Measurements from ENCODE around the gene HSDL2. TPM values are rescaled to one million over a fixed set of nuclear protein-coding genes. Genes with fewer than 3 reads are reported as not detected.
A peak's percentile ranks its signal among the peaks of the same experiment; 100 is the strongest.
"Not testable (repeated sequence)": the region's sequence is repeated elsewhere in the genome, so short reads cannot be mapped to it uniquely, and the experiment has no call there.

HSDL2 gene
- total and polyA plus RNA-seq, 4 donors = 27.6 to 42.0 (median 34.0) TPM

GRCh38 chr9:112373666-112374065 lies 6.2 kb upstream of the HSDL2 start:
- intact Hi-C loops (cut with DNase I) = loop anchor here in 1 of 2 donors (10.0 kb wide), 1 partner anchor 341 kb away; the partner anchor contains the start of gene INIP
- H3K27ac ChIP-seq (ENCODE audit: low read depth in 1 of 2, low read length in 2 of 2); H3K27me3 ChIP-seq (ENCODE audit: control insufficient read depth in 1 of 2, insufficient read depth in 2 of 2, low read length in 1 of 2); ATAC-seq (ENCODE audit: low FRiP score); H3K9me3 ChIP-seq (ENCODE audit: control insufficient read depth, low read length); DNase-seq; H3K4me3 ChIP-seq (ENCODE audit: low read length in 2 of 2); H3K36me3 ChIP-seq (ENCODE audit: control insufficient read depth in 1 of 2, insufficient read depth in 2 of 2, low read length in 1 of 2); H3K4me1 ChIP-seq (ENCODE audit: control insufficient read depth in 1 of 2, insufficient read depth in 2 of 2, low read length in 2 of 2): not testable (repeated sequence)
- 95% methylated on average over 2 of the region's 2 CpGs for WGBS, 2 donors

GRCh38 chr9:112374232-112374631 lies 5.7 kb upstream of the HSDL2 start:
- not testable (repeated sequence) for H3K9me3 ChIP-seq (ENCODE audit: control insufficient read depth, low read length); H3K4me3 ChIP-seq (ENCODE audit: low read length in 2 of 2); H3K4me1 ChIP-seq (ENCODE audit: control insufficient read depth in 1 of 2, insufficient read depth in 2 of 2, low read length in 2 of 2); DNase-seq; H3K27ac ChIP-seq (ENCODE audit: low read depth in 1 of 2, low read length in 2 of 2); H3K27me3 ChIP-seq (ENCODE audit: control insufficient read depth in 1 of 2, insufficient read depth in 2 of 2, low read length in 1 of 2); H3K36me3 ChIP-seq (ENCODE audit: control insufficient read depth in 1 of 2, insufficient read depth in 2 of 2, low read length in 1 of 2); ATAC-seq (ENCODE audit: low FRiP score)
- 96 to 98% methylated on average over 2 of the region's 2 CpGs for WGBS, 2 donors
- intact Hi-C loops (cut with DNase I) = loop anchor here in 1 of 2 donors (10.0 kb wide), 1 partner anchor 341 kb away; the partner anchor contains the start of gene INIP

GRCh38 chr9:112375361-112375760 lies 4.5 kb upstream of the HSDL2 start:
- ATAC-seq (ENCODE audit: low FRiP score) (no peak), DNase-seq (no peak)
- Histone ChIP-seq H3K4me3 (ENCODE audit: low read length in 2 of 2) (no peak overlapping the region), H3K9me3 (ENCODE audit: control insufficient read depth, low read length) (peaks cover 2% of the 10 kb centered on the region), H3K27ac (ENCODE audit: low read depth in 1 of 2, low read length in 2 of 2) (no peak overlapping the region), H3K4me1 (ENCODE audit: control insufficient read depth in 1 of 2, insufficient read depth in 2 of 2, low read length in 2 of 2) (no peaks in the 10 kb centered on the region), H3K27me3 (ENCODE audit: control insufficient read depth in 1 of 2, insufficient read depth in 2 of 2, low read length in 1 of 2) (no peaks in the 10 kb centered on the region), H3K36me3 (ENCODE audit: control insufficient read depth in 1 of 2, insufficient read depth in 2 of 2, low read length in 1 of 2) (no peaks in the 10 kb centered on the region)
- WGBS, 2 donors = 95 to 96% methylated on average over 5 of the region's 5 CpGs
- intact Hi-C loops (cut with DNase I) = loop anchor here in 1 of 2 donors (10.0 kb wide), 1 partner anchor 339 kb away; the partner anchor contains the start of gene INIP

- ATAC-seq (ENCODE audit: low FRiP score) (no peak), DNase-seq (no peak)
- intact Hi-C loops (cut with DNase I) = loop anchor here in 1 of 2 donors (10.0 kb wide), 1 partner anchor 338 kb away; the partner anchor contains the start of gene INIP
- Histone ChIP-seq H3K27me3 (ENCODE audit: control insufficient read depth in 1 of 2, insufficient read depth in 2 of 2, low read length in 1 of 2) (no peaks in the 10 kb centered on the region), H3K4me1 (ENCODE audit: control insufficient read depth in 1 of 2, insufficient read depth in 2 of 2, low read length in 2 of 2) (peaks cover 0 to 3% of the 10 kb centered on the region in 2 donors), H3K9me3 (ENCODE audit: control insufficient read depth, low read length) (no peaks in the 10 kb centered on the region), H3K4me3 (ENCODE audit: low read length in 2 of 2) (no peak overlapping the region), H3K27ac (ENCODE audit: low read depth in 1 of 2, low read length in 2 of 2) (no peak overlapping the region), H3K36me3 (ENCODE audit: control insufficient read depth in 1 of 2, insufficient read depth in 2 of 2, low read length in 1 of 2) (no peaks in the 10 kb centered on the region)
- 48 to 57% methylated on average over 2 of the region's 2 CpGs for WGBS, 2 donors
Measured at GRCh38 chr9:112377087-112377486, 2.8 kb upstream of the HSDL2 start.

DNA sequence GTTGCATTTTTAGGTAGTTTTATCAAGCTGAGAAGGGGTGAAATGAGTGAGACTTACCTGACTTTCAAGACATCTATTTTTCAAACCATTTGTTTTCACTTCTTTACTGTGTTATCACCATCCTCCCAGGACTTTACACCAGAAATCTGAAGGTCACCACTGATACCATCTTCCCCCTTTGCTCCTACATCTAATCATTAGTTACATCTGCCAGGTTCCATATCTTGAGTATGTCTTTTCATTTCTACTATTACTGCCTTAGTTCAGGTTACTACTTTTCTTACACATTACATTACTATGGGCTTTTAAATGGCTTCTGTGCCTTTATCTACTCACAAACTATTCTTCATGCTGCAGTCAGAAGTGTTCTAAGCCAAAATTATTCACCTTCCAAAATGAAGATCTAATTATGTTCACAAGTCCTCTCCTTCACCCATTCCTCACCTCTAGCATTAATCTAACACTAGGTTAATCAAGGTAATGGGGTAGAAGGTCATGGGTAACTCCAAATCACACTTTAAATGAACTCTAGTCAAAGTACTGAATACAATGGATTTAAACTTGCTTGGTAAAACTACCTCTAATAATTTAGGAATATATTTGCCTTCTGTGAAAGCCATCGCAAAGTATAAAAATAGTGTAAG lies 2.1 kb upstream of the HSDL2 start:
- DNase-seq (no peak), ATAC-seq (ENCODE audit: low FRiP score) (no peak)
- no peaks in the 10 kb centered on the region for H3K36me3 ChIP-seq (ENCODE audit: control insufficient read depth in 1 of 2, insufficient read depth in 2 of 2, low read length in 1 of 2)
- H3K9me3 ChIP-seq (ENCODE audit: control insufficient read depth, low read length) = no peaks in the 10 kb centered on the region
- H3K4me1 ChIP-seq (ENCODE audit: control insufficient read depth in 1 of 2, insufficient read depth in 2 of 2, low read length in 2 of 2) = peaks cover 0 to 3% of the 10 kb centered on the region in 2 donors
- intact Hi-C loops (cut with DNase I) = loop anchor here in 1 of 2 donors (2.0 to 10.0 kb wide), 2 partner anchors 109 to 337 kb away; partner anchors contain the start of genes INIP and KIAA1958
- H3K27ac ChIP-seq (ENCODE audit: low read depth in 1 of 2, low read length in 2 of 2) = no peak overlapping the region
- 39 to 49% methylated on average over 1 of the region's 1 CpG for WGBS, 2 donors
- no peaks in the 10 kb centered on the region for H3K27me3 ChIP-seq (ENCODE audit: control insufficient read depth in 1 of 2, insufficient read depth in 2 of 2, low read length in 1 of 2)
- peak overlapping the region; percentile 55 to 64 for H3K4me3 ChIP-seq (ENCODE audit: low read length in 2 of 2)

GRCh38 chr9:112378328-112379176 lies 1.4 kb upstream of the HSDL2 start:
- intact Hi-C loops (cut with DNase I) = loop anchor here in 1 of 2 donors (2.0 to 10.0 kb wide), 2 partner anchors 108 to 336 kb away; partner anchors contain the start of genes INIP and KIAA1958
- no peaks in the 10 kb centered on the region for H3K9me3 ChIP-seq (ENCODE audit: control insufficient read depth, low read length)
- H3K36me3 ChIP-seq (ENCODE audit: control insufficient read depth in 1 of 2, insufficient read depth in 2 of 2, low read length in 1 of 2) = no peaks in the 10 kb centered on the region
- 6 to 15% methylated on average over 27 of the region's 27 CpGs for WGBS, 2 donors
- H3K27ac ChIP-seq (ENCODE audit: low read depth in 1 of 2, low read length in 2 of 2) = peak overlapping the region; percentile 43 to 45
- DNase-seq (peak in 1 of 2 donors; percentile 36), ATAC-seq (ENCODE audit: low FRiP score) (no peak)
- peaks cover 0 to 3% of the 10 kb centered on the region in 2 donors for H3K4me1 ChIP-seq (ENCODE audit: control insufficient read depth in 1 of 2, insufficient read depth in 2 of 2, low read length in 2 of 2)
- H3K27me3 ChIP-seq (ENCODE audit: control insufficient read depth in 1 of 2, insufficient read depth in 2 of 2, low read length in 1 of 2) = no peaks in the 10 kb centered on the region
- H3K4me3 ChIP-seq (ENCODE audit: low read length in 2 of 2) = peak overlapping the region; percentile 55 to 64

GRCh38 chr9:112379177-112380101 lies 469 bp upstream of the HSDL2 start:
- Histone ChIP-seq H3K9me3 (ENCODE audit: control insufficient read depth, low read length) (no peaks in the 10 kb centered on the region), H3K4me3 (ENCODE audit: low read length in 2 of 2) (peak overlapping the region; percentile 50 to 60), H3K4me1 (ENCODE audit: control insufficient read depth in 1 of 2, insufficient read depth in 2 of 2, low read length in 2 of 2) (peaks cover 0 to 3% of the 10 kb centered on the region in 2 donors), H3K36me3 (ENCODE audit: control insufficient read depth in 1 of 2, insufficient read depth in 2 of 2, low read length in 1 of 2) (no peaks in the 10 kb centered on the region), H3K27me3 (ENCODE audit: control insufficient read depth in 1 of 2, insufficient read depth in 2 of 2, low read length in 1 of 2) (no peaks in the 10 kb centered on the region), H3K27ac (ENCODE audit: low read depth in 1 of 2, low read length in 2 of 2) (peak overlapping the region; percentile 45 to 62)
- ATAC-seq (ENCODE audit: low FRiP score) (peak; percentile 99), DNase-seq (peak; percentile 100)
- intact Hi-C loops (cut with DNase I) = loop anchor here in 1 of 2 donors (2.0 to 10.0 kb wide), 3 partner anchors 63 to 335 kb away; partner anchors contain the start of genes INIP and KIAA1958
- WGBS, 2 donors = 0 to 1% methylated on average over 56 to 57 of the region's 57 CpGs

DNA sequence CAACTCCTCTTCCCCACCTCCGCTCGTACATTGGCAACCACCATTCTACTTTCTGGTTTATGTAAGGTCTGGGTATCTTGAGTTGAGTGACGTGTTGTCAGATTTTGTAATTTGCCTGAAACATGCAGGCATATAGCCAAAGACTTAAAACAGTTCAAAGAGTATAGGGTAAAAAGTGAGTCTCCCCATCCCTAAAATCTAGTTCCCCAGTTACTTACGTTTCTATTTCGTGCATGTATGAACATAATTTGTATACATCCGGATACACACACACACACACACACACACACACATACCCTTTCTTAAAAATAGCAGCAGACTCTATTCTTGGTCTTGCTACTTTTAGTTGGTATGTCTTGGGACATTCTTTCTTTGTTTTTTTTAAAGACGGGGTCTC lies 915 bp downstream of the HSDL2 start:
- intact Hi-C loops (cut with DNase I) = loop anchor here in 1 of 2 donors (5.0 kb wide), 1 partner anchor 61 kb away; no protein-coding TSS in a partner anchor
- no peaks in the 10 kb centered on the region for H3K9me3 ChIP-seq (ENCODE audit: control insufficient read depth, low read length)
- 3 to 6% methylated on average over 7 of the region's 7 CpGs for WGBS, 2 donors
- H3K27ac ChIP-seq (ENCODE audit: low read depth in 1 of 2, low read length in 2 of 2) = no peak overlapping the region
- ATAC-seq (ENCODE audit: low FRiP score) = no peak
- peaks cover 2 to 3% of the 10 kb centered on the region in 2 donors for H3K4me1 ChIP-seq (ENCODE audit: control insufficient read depth in 1 of 2, insufficient read depth in 2 of 2, low read length in 2 of 2)
- H3K36me3 ChIP-seq (ENCODE audit: control insufficient read depth in 1 of 2, insufficient read depth in 2 of 2, low read length in 1 of 2) = no peaks in the 10 kb centered on the region
- H3K27me3 ChIP-seq (ENCODE audit: control insufficient read depth in 1 of 2, insufficient read depth in 2 of 2, low read length in 1 of 2) = no peaks in the 10 kb centered on the region
- DNase-seq = no peak
- peak overlapping the region; percentile 50 to 60 for H3K4me3 ChIP-seq (ENCODE audit: low read length in 2 of 2)

Measured in aorta (tissue), 5 donors.